ENCODE measurements around the gene CISTR.

Gene CISTR

GRCh38 chr12:53698948-53699677 lies 52.7 kb downstream of the CISTR start:
- DNase-seq (ENCODE audit: insufficient read length, low spot score) (no peak), FAIRE-seq (no peak)
- no peak for TF ChIP-seq POU2F2 (IDR thresholded peaks at IDR 0.05; ENCODE audit: low read depth, low read length)
- no peak for TF ChIP-seq POLR2A (IDR thresholded peaks at IDR 0.05; ENCODE audit: low read depth, low read length)
- TF ChIP-seq TAF1 (IDR thresholded peaks at IDR 0.05; ENCODE audit: low read depth, low read length) = no peak
- TF ChIP-seq POLR2AphosphoS5 (IDR thresholded peaks at IDR 0.05; ENCODE audit: low read depth, low read length) = no peak

- DNase-seq (ENCODE audit: insufficient read length, low spot score) (no peak), FAIRE-seq (no peak)
- no peak for TF ChIP-seq TAF1 (IDR thresholded peaks at IDR 0.05; ENCODE audit: low read depth, low read length)
- no peak for TF ChIP-seq SPI1 (IDR thresholded peaks at IDR 0.05; ENCODE audit: low read depth, low read length)
- no peak for TF ChIP-seq POLR2A (IDR thresholded peaks at IDR 0.05; ENCODE audit: low read depth, low read length)
These were observed 55.0 kb downstream of the CISTR start for GRCh38 chr12:53696655-53697331.

Data from GM12891 (cell line).